Measurements from ENCODE around the gene IQUB. TPM values are rescaled to one million over a fixed set of nuclear protein-coding genes. Genes with fewer than 3 reads are reported as not detected.

IQUB gene
- total RNA-seq, result 0.53 and 1.2 TPM in 2 replicates

GRCh38 chr7:123534383-123535260 is at the start of gene IQUB:
Gene IQUB, minus strand, starts transcription at chr7:123534595. Its CDS starts 22,255 bp downstream, at chr7:123512340.

GRCh38 chr7:123557398-123558288 is 23.2 kb upstream of the IQUB start, which contains the start of gene NDUFA5:
Gene NDUFA5, minus strand, starts transcription at chr7:123557818. Its CDS starts 23 bp downstream, at chr7:123557795.

Other genes starting within 250 kb of the IQUB start
- gene NDUFA5, start 23.2 kb upstream of the IQUB start, total RNA-seq, result 27.7 and 43.4 TPM in 2 replicates
- not detected in 2 replicates for gene ASB15, start 67.2 kb upstream of the IQUB start, total RNA-seq
- gene LMOD2, start 121.3 kb upstream of the IQUB start, total RNA-seq, result not detected in 2 replicates
- 13.8 and 16.1 TPM in 2 replicates for gene WASL, start 214.4 kb upstream of the IQUB start, total RNA-seq